Measurements from ENCODE around the gene HAUS5.
"Not testable (repeated sequence)": the region's sequence is repeated elsewhere in the genome, so short reads cannot be mapped to it uniquely, and the experiment has no call there.

The HAUS5 gene, protein sequence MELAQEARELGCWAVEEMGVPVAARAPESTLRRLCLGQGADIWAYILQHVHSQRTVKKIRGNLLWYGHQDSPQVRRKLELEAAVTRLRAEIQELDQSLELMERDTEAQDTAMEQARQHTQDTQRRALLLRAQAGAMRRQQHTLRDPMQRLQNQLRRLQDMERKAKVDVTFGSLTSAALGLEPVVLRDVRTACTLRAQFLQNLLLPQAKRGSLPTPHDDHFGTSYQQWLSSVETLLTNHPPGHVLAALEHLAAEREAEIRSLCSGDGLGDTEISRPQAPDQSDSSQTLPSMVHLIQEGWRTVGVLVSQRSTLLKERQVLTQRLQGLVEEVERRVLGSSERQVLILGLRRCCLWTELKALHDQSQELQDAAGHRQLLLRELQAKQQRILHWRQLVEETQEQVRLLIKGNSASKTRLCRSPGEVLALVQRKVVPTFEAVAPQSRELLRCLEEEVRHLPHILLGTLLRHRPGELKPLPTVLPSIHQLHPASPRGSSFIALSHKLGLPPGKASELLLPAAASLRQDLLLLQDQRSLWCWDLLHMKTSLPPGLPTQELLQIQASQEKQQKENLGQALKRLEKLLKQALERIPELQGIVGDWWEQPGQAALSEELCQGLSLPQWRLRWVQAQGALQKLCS

GRCh38 chr19:35612559-35613321 lies at the start of gene HAUS5:
Gene HAUS5 (plus strand): TSS chr19:35612735. CDS start chr19:35612795, 60 bp downstream.
- peak; percentile 67 to 83 for DNase-seq

- DNase-seq = no peak
Measured at GRCh38 chr19:35562776-35563175, 49.8 kb upstream of the HAUS5 start.

DNA sequence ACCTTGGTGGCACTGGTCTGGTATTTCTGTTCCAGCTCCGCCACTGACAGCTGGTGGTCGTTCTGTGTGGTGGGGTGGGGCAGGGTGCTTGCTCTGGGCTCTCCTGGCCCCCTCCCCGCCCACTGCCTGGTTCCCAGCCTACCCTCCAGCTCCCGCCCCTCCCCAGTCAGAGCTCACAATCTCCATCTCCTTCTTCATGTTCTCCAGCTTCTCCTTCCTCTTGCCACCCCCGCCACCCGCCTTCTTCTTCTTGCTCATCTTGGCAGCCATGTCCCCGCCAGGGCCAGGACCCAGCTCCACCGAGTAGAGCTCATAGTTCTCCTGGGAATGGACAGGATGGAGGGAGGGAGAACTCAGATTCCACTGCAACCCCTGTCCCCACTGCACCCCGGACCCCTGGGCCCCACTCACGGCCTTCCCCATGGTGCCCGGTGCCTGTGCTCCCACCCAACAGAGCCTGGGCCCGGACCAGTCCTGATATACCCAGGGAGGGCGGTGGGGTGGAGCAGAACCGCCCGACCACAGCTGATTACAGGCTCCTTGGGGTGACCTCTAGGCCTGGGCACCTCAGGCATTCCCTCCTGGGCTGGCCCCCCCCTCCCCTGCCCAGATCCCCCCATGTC lies 49.2 kb upstream of the HAUS5 start, which contains the start of gene ATP4A:
TSS of gene ATP4A (minus strand) at position 452 of the 623 bp plus-strand sequence. CDS start at position 423, 29 bp downstream.
- no peak for DNase-seq

DNA sequence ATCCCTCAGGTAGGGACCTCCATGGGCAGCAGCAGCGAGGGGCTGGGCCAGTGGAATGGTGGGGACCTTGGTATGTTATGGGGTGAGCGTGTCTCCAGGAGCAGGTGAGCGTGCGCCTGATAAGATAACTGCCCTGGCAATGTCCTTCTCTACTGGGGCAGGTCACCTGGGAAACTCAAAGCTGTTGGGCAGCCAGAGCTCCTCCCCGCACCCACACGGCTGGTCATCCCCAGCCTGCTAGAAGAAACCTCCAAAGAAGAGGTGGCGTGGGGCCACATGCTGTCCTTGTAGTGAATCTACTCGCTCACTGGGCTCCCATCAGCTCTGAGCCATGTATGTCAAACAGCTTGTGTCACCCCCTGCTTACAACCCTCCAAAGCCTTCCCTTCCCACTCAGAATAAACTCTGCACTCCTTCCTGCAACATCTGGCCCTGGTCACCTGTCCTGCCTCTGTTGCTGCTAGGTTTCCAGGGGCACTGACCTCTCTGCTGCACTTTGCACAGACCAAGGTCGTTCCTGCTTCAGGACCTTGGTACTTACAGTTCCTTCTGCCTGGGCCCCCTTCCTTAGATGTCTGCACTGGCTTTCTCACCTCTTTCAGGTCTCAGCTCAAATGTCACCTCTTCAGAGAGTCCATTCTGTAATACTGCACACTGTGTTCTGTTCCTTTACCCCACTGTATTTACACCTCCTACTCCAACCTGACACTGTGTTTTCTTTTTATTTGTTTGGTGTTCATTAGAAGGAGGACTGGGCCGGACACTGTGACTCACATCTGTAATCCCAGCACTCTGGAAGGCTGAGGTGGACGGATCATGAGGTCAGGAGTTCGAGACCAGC lies 47.3 kb upstream of the HAUS5 start:
- no peak for DNase-seq

GRCh38 chr19:35566738-35567137 lies 45.8 kb upstream of the HAUS5 start:
- no peak for DNase-seq

DNA sequence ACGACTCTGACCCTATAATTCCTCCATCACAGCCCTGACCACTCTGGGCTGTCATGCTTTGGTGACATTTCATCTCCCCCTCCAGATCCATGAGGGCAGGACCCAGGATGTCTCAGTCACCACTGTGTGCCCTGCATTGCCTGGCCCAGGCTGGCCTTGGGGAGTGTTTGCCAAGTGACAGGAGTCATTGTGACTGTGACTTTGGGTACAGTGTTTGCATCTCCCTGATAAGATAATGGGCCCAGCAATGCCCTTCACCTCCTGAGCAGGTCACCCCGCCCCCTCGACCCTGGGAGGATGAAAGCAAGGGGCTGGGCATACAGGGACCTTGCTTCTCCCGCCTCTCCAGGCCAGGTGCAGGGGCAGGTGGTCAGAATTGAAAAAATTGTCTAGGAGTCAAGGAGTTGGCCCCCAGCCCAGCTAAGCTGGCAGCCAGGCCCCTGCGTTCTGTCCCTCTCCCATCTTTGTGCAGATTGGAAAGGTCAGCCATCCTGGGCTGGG lies 43.2 kb upstream of the HAUS5 start:
- DNase-seq = no peak

GRCh38 chr19:35571406-35571965 lies 41.0 kb upstream of the HAUS5 start:
- DNase-seq = no peak

GRCh38 chr19:35577918-35578317 lies 34.6 kb upstream of the HAUS5 start:
- no peak for DNase-seq

DNA sequence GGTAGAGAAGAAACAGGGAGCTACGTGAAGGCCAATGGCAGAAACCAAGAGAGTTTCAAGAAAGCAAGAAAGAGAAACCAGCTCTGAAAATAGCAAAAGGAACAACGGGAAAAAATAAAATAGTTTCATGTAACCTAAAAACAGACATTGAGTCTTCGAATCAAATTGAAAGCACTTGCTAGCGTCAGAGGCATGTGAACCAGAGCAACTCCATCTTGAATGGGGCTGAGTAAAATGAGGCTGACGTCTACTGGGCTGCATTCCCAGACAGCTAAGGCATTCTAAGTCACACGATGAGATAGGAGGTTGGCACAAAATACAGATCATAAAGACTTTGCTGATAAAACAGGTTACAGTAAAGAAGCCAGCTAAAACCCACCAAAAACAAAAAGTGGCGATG lies 33.8 kb upstream of the HAUS5 start:
- no peak for DNase-seq

DNA sequence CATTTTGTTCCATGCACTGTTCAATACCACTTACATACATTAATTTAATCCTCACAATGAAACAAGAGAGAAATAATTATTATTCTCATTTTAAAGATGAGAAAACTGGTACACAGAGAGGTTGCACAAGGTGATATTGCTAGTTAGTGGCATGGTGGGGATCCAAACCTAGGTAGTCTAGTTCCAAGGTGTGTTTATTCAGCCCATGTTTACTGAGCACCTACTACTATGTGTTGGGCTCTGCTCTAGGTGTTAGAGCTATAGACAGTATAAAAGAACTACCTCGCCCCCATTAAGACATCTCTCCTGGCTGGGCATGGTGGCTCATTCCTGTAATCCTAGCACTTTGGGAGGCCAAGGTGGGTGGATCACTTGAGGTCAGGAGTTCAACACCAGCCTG lies 29.8 kb upstream of the HAUS5 start:
- no peak for DNase-seq

DNA sequence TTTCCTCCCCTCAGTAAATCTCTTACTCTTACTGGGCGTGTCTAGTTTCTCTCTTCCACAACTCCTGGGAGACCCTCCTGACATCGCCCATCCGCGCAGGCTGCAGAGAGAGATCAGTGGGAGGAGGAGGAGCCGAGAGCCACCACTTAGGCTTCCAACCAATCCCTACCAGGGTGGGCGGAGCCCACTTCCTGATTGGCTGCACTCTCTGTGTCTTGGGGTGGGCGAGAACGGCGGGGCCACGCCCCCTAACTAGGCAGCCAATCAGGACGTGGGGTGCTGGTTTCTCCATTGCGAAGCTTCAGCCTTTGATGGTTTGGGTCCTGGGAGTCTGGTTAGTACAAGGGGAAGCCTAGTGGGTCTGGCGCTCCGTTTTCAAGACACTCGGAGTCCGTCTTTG lies 26.7 kb upstream of the HAUS5 start, which contains the start of gene PMIS2:
TSS of gene PMIS2 (plus strand) at position 326 of the 400 bp plus-strand sequence. CDS start 87 bp downstream, outside the sequence.
- DNase-seq = peak in 1 of 2 experiments; percentile 4

- no peak for DNase-seq
Measured at GRCh38 chr19:35587321-35587720, 25.2 kb upstream of the HAUS5 start.

DNA sequence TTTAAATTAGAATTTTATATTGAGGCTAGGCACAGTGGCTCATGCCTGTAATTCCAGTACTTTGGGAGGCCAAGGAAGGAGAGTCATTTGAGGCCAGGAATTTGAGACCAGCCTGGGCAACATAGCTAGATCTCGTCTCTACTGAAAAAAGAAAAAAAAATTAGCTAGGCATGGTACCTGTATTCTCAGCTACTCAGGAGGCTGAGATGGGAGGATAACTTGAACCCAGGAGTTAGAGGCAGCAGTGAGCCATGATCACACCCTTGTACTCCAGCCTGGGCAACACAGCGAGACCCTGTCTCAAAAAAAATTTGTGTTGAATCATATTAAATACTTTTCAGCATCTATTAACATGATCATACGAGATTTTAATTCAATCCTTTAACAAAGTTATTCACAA lies 21.7 kb upstream of the HAUS5 start:
- DNase-seq = no peak

DNA sequence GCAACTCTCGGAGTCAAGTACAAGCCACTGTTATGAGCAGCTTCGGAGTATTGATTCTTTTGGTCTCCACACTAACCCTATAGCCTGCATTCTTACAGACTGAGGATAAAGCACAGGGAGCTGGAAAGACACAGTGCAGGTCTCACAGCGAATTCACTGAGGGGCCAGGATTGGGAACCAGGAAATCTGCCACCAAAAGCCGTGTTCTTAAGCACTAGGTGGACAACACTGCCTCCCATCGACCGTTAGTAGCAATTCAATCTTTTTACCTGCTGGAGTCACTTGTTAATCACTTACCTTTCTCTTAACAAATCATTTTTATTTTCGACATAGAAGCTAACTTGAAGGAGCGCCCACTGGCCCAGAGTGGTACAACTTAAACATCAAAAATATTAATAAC lies 20.3 kb upstream of the HAUS5 start:
- DNase-seq = peak in 1 of 2 experiments; percentile 11

GRCh38 chr19:35595026-35595425 lies 17.5 kb upstream of the HAUS5 start:
- DNase-seq = not testable (repeated sequence)

GRCh38 chr19:35595928-35596327 lies 16.6 kb upstream of the HAUS5 start:
- no peak for DNase-seq

DNA sequence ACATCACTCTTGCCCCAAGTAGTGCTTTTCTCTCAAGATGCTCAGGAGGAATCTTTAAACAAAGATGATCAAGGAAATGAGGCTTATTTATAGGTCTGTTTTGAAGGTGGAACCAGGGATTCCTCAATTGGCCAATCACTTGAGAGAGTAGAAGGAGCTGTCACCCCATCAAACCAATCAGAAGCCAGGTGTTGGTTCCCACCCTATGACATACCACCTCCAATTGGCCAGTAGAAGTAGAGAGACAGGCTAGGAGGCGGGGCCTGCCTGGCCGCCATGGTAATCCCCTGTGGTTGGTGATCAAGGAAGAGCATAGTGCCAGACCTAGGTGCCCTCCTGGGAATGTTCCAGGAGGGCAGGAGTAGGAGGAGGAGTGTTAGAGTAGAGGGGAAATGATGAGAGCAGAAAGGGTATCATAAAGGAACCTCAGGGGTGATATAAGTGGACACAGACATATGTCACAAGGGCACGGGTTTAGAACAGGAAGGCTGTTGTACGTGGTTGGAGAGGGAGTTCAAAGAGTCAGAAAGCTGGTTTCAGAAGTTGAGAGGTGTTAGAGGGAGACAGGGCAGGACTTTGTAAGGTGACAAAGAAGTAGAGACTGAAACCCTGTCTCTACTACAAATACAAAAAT lies 16.1 kb upstream of the HAUS5 start:
- peak in 1 of 2 experiments; percentile 11 for DNase-seq

GRCh38 chr19:35601971-35602370 lies 10.6 kb upstream of the HAUS5 start:
- DNase-seq = no peak

DNA sequence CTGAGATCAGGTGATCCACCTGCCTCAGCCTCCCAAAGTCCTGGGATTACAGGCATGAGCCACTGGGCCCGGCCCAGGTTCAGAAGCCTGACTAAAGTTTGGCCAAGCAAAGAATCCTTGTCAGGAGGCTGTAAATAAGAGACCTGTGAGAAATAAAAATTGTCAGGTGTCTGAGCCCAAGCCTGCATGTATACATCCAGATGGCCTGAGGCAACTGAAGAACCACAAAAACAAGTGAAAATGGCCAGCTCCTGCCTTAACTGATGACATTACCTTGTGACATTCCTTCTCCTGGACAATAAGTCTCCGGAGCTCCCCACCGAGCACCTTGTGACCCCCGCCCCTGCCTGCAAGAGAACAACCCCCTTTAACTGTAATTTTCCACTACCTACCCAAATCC lies 8.1 kb upstream of the HAUS5 start:
- not testable (repeated sequence) for DNase-seq

- not testable (repeated sequence) for DNase-seq
Measured at GRCh38 chr19:35607170-35607569, 5.4 kb upstream of the HAUS5 start.

- no peak for DNase-seq
Measured at GRCh38 chr19:35607661-35608060, 4.9 kb upstream of the HAUS5 start.

Data from SW 1271 (cell line).